Pulmonary artery endothelial cell (primary cell): ENCODE measurements around the gene CNTRL. TPM values are rescaled to one million over a fixed set of nuclear protein-coding genes. Genes with fewer than 3 reads are reported as not detected.
"Not testable (repeated sequence)": the region's sequence is repeated elsewhere in the genome, so short reads cannot be mapped to it uniquely, and the experiment has no call there.

ENCODE experiments used
- DNase-seq: peaks from one replicate; pipeline ENCODE4 v3.0.0-alpha.2; 2011; ENCODE audit warnings: low read depth, low spot score
- total RNA-seq: library from RNA; depleted of rRNA; stranded (reverse); fragments of >200 nt; gene quantifications from 2 replicates; pipeline ENCODE4 v1.2.3, GENCODE V29; 2014

Gene CNTRL
- total RNA-seq, 1 donor from 2014 or later = 8.9 TPM

GRCh38 chr9:121069396-121069795 is 5.4 kb upstream of the CNTRL start:
- no peak for DNase-seq

- DNase-seq = no peak
Observed at GRCh38 chr9:121071370-121071755, 3.4 kb upstream of the CNTRL start.

GRCh38 chr9:121071756-121072421 is 2.9 kb upstream of the CNTRL start:
- no peak for DNase-seq

- DNase-seq = no peak
Observed at GRCh38 chr9:121073038-121073437, 1.7 kb upstream of the CNTRL start.

- no peak for DNase-seq
Observed at GRCh38 chr9:121075251-121076036, 689 bp downstream of the CNTRL start.

GRCh38 chr9:121082075-121082474 is 7.3 kb downstream of the CNTRL start:
- DNase-seq = no peak

- no peak for DNase-seq
Observed at GRCh38 chr9:121085661-121086060, 10.9 kb downstream of the CNTRL start.

GRCh38 chr9:121088576-121088975 is 13.8 kb downstream of the CNTRL start:
- DNase-seq = no peak

- not testable (repeated sequence) for DNase-seq
Observed at GRCh38 chr9:121090743-121091142, 16.0 kb downstream of the CNTRL start.

- DNase-seq = no peak
Observed at GRCh38 chr9:121095057-121095456, 20.3 kb downstream of the CNTRL start.

GRCh38 chr9:121098567-121099198 is 23.9 kb downstream of the CNTRL start:
- no peak for DNase-seq

- not testable (repeated sequence) for DNase-seq
Observed at GRCh38 chr9:121104054-121104453, 29.3 kb downstream of the CNTRL start.

- no peak for DNase-seq
Observed at GRCh38 chr9:121105531-121105930, 30.8 kb downstream of the CNTRL start.

GRCh38 chr9:121107029-121107428 is 32.3 kb downstream of the CNTRL start:
- DNase-seq = no peak

- no peak for DNase-seq
Observed at GRCh38 chr9:121107881-121108280, 33.1 kb downstream of the CNTRL start.

- no peak for DNase-seq
Observed at GRCh38 chr9:121115466-121115865, 40.7 kb downstream of the CNTRL start.

- no peak for DNase-seq
Observed at GRCh38 chr9:121118266-121118665, 43.5 kb downstream of the CNTRL start.

- DNase-seq = no peak
Observed at GRCh38 chr9:121120386-121120785, 45.6 kb downstream of the CNTRL start.

GRCh38 chr9:121121582-121122087 is 46.9 kb downstream of the CNTRL start:
- peak; percentile 88 for DNase-seq

- no peak for DNase-seq
Observed at GRCh38 chr9:121122246-121123032, 47.7 kb downstream of the CNTRL start.

GRCh38 chr9:121123816-121124535 is 49.2 kb downstream of the CNTRL start:
- no peak for DNase-seq
